LoVo (cell line): ENCODE results near the gene XXYLT1.
"Not testable (repeated sequence)": the region's sequence is repeated elsewhere in the genome, so short reads cannot be mapped to it uniquely, and the experiment has no call there.

Experiments
- DNase-seq: peaks from one replicate; pipeline ENCODE4 v3.0.0-alpha.2; 2016; ENCODE audit warnings: low spot score

XXYLT1 gene

GRCh38 chr3:195226900-195227447 lies 44.0 kb downstream of the XXYLT1 start:
- DNase-seq = no peak

- no peak for DNase-seq
Measured at GRCh38 chr3:195226445-195226844, 44.5 kb downstream of the XXYLT1 start.

- DNase-seq = no peak
Measured at GRCh38 chr3:195224980-195225580, 45.9 kb downstream of the XXYLT1 start.

GRCh38 chr3:195224156-195224979 lies 46.6 kb downstream of the XXYLT1 start:
- no peak for DNase-seq

GRCh38 chr3:195221876-195222617 lies 48.9 kb downstream of the XXYLT1 start:
- DNase-seq = no peak

- no peak for DNase-seq
Measured at GRCh38 chr3:195221015-195221853, 49.7 kb downstream of the XXYLT1 start.

- DNase-seq = no peak
Measured at GRCh38 chr3:195219351-195220230, 51.4 kb downstream of the XXYLT1 start.

- not testable (repeated sequence) for DNase-seq
Measured at GRCh38 chr3:195218331-195218730, 52.6 kb downstream of the XXYLT1 start.

- DNase-seq = not testable (repeated sequence)
Measured at GRCh38 chr3:195215576-195215975, 55.4 kb downstream of the XXYLT1 start.

GRCh38 chr3:195214381-195214780 lies 56.6 kb downstream of the XXYLT1 start:
- DNase-seq = no peak

GRCh38 chr3:195213639-195214315 lies 57.2 kb downstream of the XXYLT1 start:
- DNase-seq = no peak

- DNase-seq = no peak
Measured at GRCh38 chr3:195212749-195213375, 58.1 kb downstream of the XXYLT1 start.

- DNase-seq = no peak
Measured at GRCh38 chr3:195212033-195212748, 58.8 kb downstream of the XXYLT1 start.

- no peak for DNase-seq
Measured at GRCh38 chr3:195210266-195210973, 60.5 kb downstream of the XXYLT1 start.

- DNase-seq = no peak
Measured at GRCh38 chr3:195209847-195210265, 61.1 kb downstream of the XXYLT1 start.

GRCh38 chr3:195209083-195209846 lies 61.7 kb downstream of the XXYLT1 start:
- DNase-seq = no peak

GRCh38 chr3:195208631-195209030 lies 62.3 kb downstream of the XXYLT1 start:
- no peak for DNase-seq
